GM21526 (cell line): Measurements from ENCODE around the gene SLC45A1.

Experiments used
- ATAC-seq: cut with Tn5 transposase; IDR thresholded peaks from one replicate; pipeline ENCODE4 v1.9.1; 2021; ENCODE audit warnings: moderate library complexity; ENCODE audit not compliant: unreplicated experiment, low FRiP score

Gene SLC45A1

DNA sequence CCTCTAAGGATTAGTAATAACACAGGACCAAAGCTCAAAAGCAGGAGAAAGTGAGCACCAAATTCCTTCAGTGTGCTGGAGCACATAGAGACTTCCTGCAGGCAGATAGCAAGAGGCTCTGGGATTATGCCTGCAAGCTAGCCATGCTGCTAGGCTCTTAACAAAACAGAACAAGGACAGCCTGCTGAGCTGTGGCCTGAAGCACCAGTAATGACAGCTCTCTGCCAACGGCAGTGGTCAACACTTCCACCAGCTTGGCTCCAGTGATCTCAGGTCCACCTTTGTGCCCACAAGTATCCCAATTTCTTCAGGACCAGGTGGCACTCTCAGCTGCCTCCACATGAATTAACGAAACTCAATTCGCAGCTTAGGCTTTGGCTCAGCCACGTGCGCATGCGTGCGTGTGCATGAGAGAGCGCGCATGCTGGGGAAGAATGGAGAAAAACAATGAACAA is 64.2 kb downstream of the SLC45A1 start:
- ATAC-seq = no peak

DNA sequence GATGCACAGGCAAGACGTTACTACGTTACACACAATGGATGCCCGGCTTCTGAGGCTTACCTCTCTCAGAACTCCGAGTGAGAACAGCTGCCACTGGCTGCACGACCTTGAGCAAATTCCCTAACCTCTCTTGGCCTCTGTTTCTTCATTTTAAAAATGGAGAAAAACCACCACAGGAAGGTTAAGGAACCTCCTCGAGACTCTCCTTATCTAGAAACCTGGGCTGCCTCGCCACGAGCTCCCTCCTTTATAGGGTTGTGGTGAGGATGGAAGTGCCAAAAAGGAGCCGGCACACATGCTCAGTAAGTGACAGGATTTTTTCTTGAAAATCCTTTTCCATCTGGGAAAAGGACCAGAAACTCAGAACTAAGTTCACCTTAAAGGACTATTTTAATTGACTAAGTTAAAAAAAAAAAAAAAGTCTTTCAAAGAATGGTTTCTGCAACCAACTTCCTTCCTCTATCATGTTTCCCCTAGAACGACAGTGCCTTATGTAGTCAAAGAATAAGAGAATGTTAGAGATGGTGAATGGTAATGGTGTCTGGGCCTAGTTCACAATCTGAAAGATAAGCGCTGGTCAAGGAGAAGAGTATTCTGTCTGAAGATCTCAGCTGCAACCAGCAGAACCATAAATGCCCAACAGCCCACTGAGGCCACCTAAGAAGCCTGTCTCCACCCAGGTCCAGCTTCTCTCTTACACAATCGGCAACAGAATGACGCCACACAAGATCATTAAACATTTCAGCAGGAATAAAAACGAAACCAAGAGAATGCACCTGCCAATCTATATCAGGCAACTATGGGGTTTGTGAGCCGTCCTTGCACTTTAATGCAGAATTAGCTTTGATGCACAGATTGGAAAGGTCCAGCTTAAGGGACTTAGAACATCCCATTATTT is 64.9 kb downstream of the SLC45A1 start:
- ATAC-seq = no peak

GRCh38 chr1:8384088-8384487 is 66.2 kb downstream of the SLC45A1 start:
- ATAC-seq = no peak

GRCh38 chr1:8384577-8384976 is 66.7 kb downstream of the SLC45A1 start:
- ATAC-seq = no peak

DNA sequence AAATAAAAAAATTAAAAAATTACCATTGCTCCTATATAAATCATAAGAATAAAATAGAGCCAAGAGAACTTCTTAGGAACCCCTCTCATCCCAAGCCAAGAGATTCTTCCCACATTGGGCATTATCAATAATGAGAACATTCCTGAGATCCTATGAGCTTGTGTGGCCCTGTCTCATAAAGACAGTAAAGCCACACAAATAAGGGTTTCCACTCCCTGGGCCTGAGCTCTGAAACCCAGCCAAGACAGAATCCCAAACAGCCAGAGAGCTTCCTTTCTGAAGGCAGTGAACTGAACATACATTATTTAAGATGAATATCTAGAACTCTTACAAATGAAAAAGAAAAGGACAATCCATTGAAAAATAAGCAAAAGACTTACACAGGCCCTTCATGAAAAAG is 68.3 kb downstream of the SLC45A1 start:
- ATAC-seq = no peak

- ATAC-seq = no peak
Observed at GRCh38 chr1:8388732-8389562, 71.0 kb downstream of the SLC45A1 start.

DNA sequence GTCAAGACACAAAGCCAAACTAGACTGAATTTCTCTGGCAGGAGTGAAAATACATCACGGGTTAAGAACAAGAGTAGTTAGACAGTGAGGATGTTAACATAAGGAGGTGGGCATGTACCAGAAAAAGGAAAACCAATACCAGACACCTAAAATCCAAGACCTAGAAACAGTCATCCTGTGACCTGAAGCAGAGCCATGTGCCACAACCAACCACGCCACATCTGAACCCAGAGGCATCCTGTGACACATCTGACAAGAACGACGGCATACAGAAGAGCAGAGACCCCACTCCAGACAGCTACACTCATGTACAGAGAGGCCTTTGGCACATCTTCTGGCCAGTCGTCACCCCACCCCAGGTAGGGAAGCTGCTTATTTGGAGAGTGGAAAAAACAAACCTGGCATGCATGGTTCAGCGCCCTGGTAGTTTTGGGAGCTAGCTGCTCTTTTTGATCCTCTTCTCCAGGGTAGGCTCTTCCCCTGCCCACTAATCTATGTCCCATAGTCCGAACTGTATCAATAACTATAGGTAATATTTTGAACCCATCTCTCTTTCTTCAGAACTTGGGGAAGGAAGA is 72.1 kb downstream of the SLC45A1 start:
- no peak for ATAC-seq

- no peak for ATAC-seq
Observed at GRCh38 chr1:8390707-8391106, 72.8 kb downstream of the SLC45A1 start.

DNA sequence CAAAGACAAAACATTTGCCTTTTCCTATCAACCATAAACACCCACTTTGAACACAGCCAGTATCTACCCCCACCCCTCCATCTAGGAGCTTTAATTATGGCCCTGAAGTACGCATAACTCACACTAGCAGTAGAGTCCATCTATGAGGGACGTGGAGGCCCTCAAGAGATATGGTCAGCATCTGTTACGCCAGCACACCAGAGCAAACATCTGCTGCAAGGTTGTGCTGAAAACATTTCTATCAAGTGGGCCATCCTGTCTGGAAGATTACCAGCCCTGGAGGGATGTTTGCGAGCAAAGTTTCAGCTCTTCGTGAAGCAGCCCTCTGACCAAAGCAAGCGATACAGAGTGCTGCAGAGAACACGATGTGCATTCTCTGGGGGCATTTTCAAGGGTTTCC is 74.6 kb downstream of the SLC45A1 start:
- ATAC-seq = no peak
